HEK293 (cell line): Measurements from ENCODE around the gene GSC.

Source experiments
- CTCF ChIP-seq: fragments of 450-650 bp; formaldehyde crosslinking; IDR thresholded peaks from 2 replicates; pipeline ENCODE4 v1.5.1; 2016; ENCODE audit warnings: missing biosample characterization, missing genetic modification characterization
- KLF9 ChIP-seq: fragments of 450-650 bp; formaldehyde crosslinking; IDR thresholded peaks from 2 replicates; pipeline ENCODE4 v1.5.1; 2016; ENCODE audit warnings: missing biosample characterization, missing genetic modification characterization, low read depth
- SP2 ChIP-seq: fragments of 450-650 bp; formaldehyde crosslinking; IDR thresholded peaks from 2 replicates; pipeline ENCODE4 v1.5.1; 2016; ENCODE audit warnings: missing biosample characterization, missing genetic modification characterization
- ZEB2 ChIP-seq: fragments of 450-650 bp; formaldehyde crosslinking; IDR thresholded peaks from 2 replicates; pipeline ENCODE4 v1.5.1; 2016; ENCODE audit warnings: missing biosample characterization, missing genetic modification characterization
- ZNF211 ChIP-seq: fragments of 450-650 bp; formaldehyde crosslinking; IDR thresholded peaks from 2 replicates; pipeline ENCODE4 v1.5.1; 2016; ENCODE audit warnings: low read depth, missing biosample characterization, missing genetic modification characterization
- ZNF280D ChIP-seq: fragments of 450-650 bp; formaldehyde crosslinking; IDR thresholded peaks from 2 replicates; pipeline ENCODE4 v1.5.1; 2016; ENCODE audit warnings: missing biosample characterization, missing genetic modification characterization
- ZNF423 ChIP-seq: fragments of 450-650 bp; formaldehyde crosslinking; IDR thresholded peaks from 2 replicates; pipeline ENCODE4 v1.5.1; 2016; ENCODE audit warnings: missing biosample characterization, missing genetic modification characterization
- ZNF488 ChIP-seq: fragments of 450-650 bp; formaldehyde crosslinking; IDR thresholded peaks from 2 replicates; pipeline ENCODE4 v1.5.1; 2016; ENCODE audit warnings: missing biosample characterization, missing genetic modification characterization
- ZNF623 ChIP-seq: fragments of 450-650 bp; formaldehyde crosslinking; IDR thresholded peaks from 2 replicates; pipeline ENCODE4 v1.5.1; 2016; ENCODE audit warnings: missing biosample characterization, missing genetic modification characterization
- ZNF76 ChIP-seq: fragments of 450-650 bp; formaldehyde crosslinking; IDR thresholded peaks from 2 replicates; pipeline ENCODE4; 2016; ENCODE audit warnings: low read depth, missing biosample characterization, missing genetic modification characterization, borderline replicate concordance

- TF ChIP-seq ZNF423 (tag by site-specific recombination) (no peak), ZNF211 (tag by site-specific recombination) (no peak), ZNF488 (tag by site-specific recombination) (no peak), SP2 (tag by site-specific recombination) (no peak), CTCF (no peak), ZEB2 (tag by site-specific recombination) (no peak), KLF9 (tag by site-specific recombination) (no peak), ZNF280D (tag by site-specific recombination) (no peak), ZNF76 (tag by site-specific recombination) (no peak), ZNF623 (tag by site-specific recombination) (no peak)
These were observed 28.0 kb upstream of the GSC start for GRCh38 chr14:94797887-94798286.
